HPDE6-E6E7 (cell line): ENCODE results near the gene RASSF5.
"Not testable (repeated sequence)": the region's sequence is repeated elsewhere in the genome, so short reads cannot be mapped to it uniquely, and the experiment has no call there.

Source experiments
- DNase-seq: peaks from one replicate; pipeline ENCODE4 v3.0.0; 2011; ENCODE audit warnings: missing footprints; ENCODE audit errors: extremely low spot score

Gene RASSF5

GRCh38 chr1:206569556-206569955, 62.2 kb downstream of the RASSF5 start:
- no peak for DNase-seq

DNA sequence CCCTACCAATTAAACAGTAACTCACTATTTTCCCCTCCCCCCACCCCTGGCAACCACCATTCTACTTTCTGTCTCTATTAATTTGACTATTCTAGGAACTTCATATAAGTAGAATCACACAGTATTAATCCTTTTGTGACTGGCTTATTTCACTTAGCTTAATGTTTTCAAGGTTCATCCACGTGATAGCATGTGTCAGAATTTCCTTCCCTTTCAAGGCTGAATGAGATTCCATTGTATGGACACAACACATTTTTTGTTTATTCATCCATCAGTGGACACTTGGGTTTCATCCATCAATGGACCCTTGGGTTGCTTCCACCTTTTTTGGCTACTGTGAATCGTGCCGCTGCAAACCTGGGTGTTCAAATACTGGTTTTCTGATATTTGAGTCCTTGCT, 63.2 kb downstream of the RASSF5 start:
- DNase-seq, result no peak

- no peak for DNase-seq
Measured at GRCh38 chr1:206572835-206573234, 65.5 kb downstream of the RASSF5 start.

DNA sequence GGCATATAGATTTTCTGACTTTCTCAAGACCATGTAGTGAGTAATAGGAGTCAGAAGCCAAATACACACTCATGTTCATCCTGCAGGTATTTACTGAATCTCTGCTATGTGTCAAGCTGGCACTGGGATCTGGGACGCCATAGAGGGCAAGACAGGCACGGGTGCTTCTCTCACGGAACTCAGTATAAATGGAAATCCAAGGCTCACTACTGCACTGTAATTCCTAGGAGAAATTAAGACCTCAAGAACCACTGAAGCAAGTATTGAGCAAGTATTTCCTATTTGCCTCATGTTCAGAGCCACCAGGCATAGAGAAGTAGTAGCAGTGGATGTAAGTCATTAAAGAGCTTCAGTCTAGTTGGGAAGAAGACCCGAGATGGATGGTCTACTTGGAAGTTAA, 66.0 kb downstream of the RASSF5 start:
- DNase-seq, result no peak

- no peak for DNase-seq
Measured at GRCh38 chr1:206573762-206574161, 66.4 kb downstream of the RASSF5 start.

DNA sequence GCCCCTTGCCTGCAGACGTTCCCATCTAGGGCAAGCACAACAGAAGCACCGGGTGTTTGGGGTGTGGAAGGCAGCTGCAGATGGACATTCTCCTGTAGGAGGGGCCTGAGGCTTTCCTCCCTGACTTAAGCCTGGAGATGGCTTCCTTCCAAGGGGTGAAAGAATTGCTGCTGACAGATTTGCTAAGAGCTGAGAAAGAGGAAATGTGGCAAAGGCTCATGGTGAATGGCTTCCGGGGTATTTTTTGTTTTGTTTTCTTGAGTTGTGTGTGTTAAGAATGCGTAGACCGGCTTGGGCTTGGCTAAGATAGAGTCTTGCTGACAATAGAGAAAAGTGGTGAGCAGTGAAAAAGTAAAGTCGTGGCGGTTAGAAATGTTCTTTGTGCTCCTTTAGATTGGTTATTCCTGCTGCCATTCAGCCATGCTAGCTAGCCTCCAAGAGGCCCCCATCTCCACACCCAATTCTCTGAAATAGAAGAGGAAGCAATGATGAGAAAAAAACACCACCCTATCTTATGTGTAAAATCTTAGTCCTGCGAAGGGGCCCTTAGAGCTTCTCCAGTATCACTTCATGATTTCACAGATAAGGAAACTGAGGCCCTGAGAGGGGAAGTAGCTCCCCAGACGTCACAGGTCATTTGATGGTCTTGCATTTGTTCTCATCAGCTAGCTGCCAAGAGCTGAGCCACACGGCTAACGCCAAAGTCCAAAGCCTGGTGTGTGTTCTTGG, 68.0 kb downstream of the RASSF5 start:
- peak; percentile 42 for DNase-seq

GRCh38 chr1:206575894-206576737, 68.8 kb downstream of the RASSF5 start:
- no peak for DNase-seq

- DNase-seq, result no peak
Measured at GRCh38 chr1:206577626-206578025, 70.3 kb downstream of the RASSF5 start.

DNA sequence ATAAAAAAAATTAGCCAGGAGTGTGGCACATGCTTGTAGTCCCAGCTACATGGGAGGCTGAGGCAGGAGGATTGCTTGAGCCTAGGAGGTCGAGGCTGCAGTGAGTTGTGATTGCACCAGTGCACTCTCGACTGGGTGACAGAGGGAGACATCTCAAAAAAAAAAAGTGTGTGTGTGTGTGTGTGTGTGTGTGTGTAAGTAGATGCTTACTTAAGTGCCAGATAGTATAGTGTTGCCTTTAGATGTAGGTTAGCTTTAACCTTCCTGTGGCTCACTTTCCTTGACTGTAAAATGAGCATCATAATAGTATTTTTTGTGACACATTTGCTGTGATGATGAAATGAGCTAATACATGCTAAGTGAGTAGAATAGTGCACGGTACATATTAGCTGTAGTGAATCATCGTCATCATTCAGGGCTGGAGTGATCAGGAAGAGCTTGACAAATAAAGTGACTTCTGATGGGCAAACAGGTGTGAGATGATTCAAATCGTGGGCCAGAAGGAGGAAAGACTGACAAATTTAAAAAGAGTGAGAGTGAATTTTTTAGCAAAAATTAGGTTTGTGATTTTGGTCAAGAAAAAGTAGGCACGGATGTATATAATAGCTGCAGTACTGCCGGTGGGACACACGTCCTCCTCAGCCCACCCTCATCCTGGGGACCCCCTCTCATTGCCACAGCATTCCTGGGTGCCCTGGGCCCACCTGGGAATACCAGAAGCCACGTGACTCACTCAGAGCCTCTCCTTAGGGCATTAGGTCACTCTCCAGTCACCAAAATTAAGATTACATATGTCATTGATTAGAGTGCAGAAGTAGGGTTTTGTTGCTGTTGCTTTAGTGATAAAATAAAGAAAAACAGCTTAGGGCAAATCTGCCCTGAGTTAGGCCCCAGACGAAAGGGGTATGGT, 71.0 kb downstream of the RASSF5 start:
- no peak for DNase-seq

GRCh38 chr1:206578978-206579374, 71.6 kb downstream of the RASSF5 start:
- DNase-seq, result no peak

DNA sequence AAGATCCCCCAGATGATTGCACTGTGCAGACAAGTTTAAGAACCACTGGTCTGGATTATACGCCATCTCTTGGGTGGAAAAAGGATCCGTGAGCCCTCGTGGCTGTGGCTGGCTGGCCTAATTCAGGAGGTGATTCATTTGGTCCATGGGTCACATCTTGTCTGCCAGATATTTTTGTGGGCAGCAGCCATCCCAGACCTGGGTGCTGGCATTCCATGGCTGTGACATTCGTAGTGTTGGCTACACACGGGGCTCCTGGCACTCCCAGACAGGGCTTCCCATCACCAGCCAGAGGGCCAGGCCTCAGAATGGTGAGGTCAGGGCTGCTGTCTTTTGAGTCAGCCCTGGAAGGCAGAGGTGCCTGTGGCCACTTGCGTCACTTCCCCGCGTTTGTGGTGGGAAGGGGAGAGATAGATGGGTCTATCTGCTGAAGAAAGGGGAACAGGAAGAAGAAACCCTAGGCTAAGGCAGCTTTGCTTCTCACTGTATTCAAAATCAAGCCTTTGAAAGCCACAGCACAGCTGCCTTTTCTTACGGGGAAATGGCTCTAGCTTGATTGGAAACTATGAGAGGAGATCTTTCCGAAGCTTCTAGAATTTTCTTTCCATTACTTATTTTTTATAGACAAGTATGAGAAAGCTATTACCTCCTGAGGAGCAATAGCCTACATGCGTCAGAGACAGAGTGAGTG, 72.6 kb downstream of the RASSF5 start:
- no peak for DNase-seq

GRCh38 chr1:206580438-206581113, 73.2 kb downstream of the RASSF5 start:
- DNase-seq, result no peak

GRCh38 chr1:206581114-206581497, 73.8 kb downstream of the RASSF5 start:
- not testable (repeated sequence) for DNase-seq

DNA sequence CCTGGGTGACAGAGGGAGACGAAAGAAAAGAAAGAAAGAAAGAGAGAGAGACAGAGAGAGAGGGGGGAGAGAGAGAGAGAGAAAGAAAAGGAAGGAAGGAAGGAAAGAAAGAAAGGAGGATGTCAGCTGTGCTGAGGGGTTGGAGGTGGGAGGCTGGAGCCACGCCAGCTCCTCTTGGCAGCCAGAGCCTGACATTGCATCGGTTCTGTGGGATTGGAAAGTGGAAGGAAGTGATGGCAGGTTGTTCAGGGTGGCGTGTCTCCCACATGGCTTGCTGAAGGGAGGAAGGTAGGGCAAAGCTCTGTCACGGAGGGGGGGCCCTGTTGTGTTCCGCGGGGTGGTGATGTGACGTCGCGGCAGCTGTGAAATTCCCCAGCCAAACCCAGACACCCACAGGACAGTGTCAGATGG, 74.2 kb downstream of the RASSF5 start:
- no peak for DNase-seq

DNA sequence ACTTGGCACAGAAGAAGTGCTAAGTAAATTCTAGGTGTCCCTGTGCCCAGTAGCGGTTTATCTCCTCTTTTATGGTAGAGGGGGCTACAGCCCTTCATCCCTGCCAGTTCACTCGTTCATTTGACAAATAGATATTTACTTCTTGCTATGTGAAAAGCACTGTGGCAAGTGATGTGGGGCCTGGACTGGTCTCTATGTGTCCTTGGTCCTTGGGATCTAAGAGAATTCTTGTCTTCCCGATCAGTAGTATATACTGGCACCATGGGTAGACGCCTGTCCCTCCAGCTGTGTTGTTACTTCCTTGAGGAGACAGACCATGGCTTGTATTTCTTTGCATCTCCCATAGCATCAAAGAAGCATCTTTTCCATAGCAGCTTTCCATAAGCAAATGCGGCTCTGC, 75.2 kb downstream of the RASSF5 start:
- DNase-seq, result no peak

GRCh38 chr1:206582971-206583706, 75.8 kb downstream of the RASSF5 start:
- no peak for DNase-seq

DNA sequence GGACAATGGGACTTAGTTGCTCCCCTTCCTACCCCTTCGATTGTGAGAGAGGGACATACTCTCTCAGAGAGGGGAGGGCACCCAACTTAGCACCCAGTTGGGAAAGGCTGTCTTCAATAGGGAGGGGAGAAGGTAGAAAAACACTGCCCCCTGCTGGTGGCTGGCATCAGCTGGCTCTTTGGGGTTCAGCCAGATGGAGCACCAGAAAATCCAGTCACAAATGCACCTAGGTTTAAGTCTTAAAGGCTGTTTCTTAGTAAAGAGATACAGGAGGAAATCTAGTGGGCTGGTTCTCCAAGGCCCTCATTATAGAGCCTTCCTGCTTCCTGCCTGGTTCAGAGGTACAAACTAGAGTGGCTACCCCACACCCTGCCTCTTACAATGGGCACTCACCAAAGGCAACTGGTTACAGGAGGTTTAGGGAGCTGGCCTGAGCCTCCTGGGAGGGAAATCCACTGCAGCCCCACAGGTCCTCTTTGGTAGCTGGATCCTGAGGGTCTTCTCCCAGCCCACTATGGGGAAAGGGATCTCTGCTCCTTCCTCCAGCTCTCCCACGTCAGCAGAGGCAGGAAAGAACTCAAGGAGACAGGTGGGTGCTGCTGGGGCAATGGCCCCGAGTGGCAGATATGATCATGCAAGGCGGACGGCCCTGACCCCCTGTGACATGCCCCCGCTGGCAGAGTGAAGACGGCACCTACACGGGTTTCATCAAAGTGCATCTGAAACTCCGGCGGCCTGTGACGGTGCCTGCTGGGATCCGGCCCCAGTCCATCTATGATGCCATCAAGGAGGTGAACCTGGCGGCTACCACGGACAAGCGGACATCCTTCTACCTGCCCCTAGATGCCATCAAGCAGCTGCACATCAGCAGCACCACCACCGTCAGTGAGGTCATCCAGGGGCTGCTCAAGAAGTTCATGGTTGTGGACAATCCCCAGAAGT, 76.6 kb downstream of the RASSF5 start:
- DNase-seq, result peak; percentile 58

- no peak for DNase-seq
Measured at GRCh38 chr1:206584683-206585082, 77.4 kb downstream of the RASSF5 start.
